GM12801 (cell line): Measurements from ENCODE around the gene MPST.

ENCODE experiments used
- CTCF ChIP-seq: IDR thresholded peaks from one replicate; pipeline ENCODE4 v1.5.1; 2011; ENCODE audit warnings: control low read depth; ENCODE audit not compliant: insufficient read length; ENCODE audit errors: extremely low read depth

The MPST gene

GRCh38 chr22:37008365-37008764 lies 11.2 kb upstream of the MPST start:
- TF ChIP-seq CTCF = no peak

GRCh38 chr22:37009490-37009889 lies 10.1 kb upstream of the MPST start:
- TF ChIP-seq CTCF = no peak

GRCh38 chr22:37010174-37010573 lies 9.4 kb upstream of the MPST start:
- TF ChIP-seq CTCF = no peak

- TF ChIP-seq CTCF = no peak
Measured at GRCh38 chr22:37010976-37011375, 8.6 kb upstream of the MPST start.

- no peak for TF ChIP-seq CTCF
Measured at GRCh38 chr22:37011472-37011871, 8.1 kb upstream of the MPST start.

- TF ChIP-seq CTCF = no peak
Measured at GRCh38 chr22:37012262-37012904, 7.2 kb upstream of the MPST start.

- TF ChIP-seq CTCF = no peak
Measured at GRCh38 chr22:37012956-37013355, 6.6 kb upstream of the MPST start.

GRCh38 chr22:37014415-37014806 lies 5.1 kb upstream of the MPST start:
- TF ChIP-seq CTCF = no peak
